HG03442 (cell line): ENCODE data around the gene CYP2J2.
"Not testable (repeated sequence)": the region's sequence is repeated elsewhere in the genome, so short reads cannot be mapped to it uniquely, and the experiment has no call there.

ENCODE experiments used
- ATAC-seq: cut with Tn5 transposase; IDR thresholded peaks from one replicate; pipeline ENCODE4 v1.9.1; 2021; ENCODE audit warnings: mild to moderate bottlenecking, moderate library complexity; ENCODE audit not compliant: unreplicated experiment

Gene CYP2J2

GRCh38 chr1:59921258-59921899 is 5.2 kb downstream of the CYP2J2 start:
- not testable (repeated sequence) for ATAC-seq

DNA sequence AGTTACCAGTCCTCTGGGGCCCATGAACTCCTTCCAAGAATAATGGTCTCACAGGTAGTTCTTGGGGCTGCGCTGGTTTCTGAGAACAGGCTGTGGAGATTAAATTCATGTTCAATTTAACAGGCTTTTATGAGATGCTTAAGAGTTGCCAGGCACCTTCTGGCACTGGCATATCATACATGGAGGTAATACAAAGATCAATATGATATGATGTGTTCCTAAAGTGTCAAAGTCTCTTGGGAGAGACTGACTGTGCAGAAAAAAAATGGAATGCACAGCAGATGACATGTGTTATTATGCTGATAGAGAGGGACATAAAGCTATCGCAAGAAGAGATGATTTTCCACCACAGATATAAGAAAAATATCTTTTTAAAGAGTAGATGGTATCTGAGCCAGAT is 6.8 kb downstream of the CYP2J2 start:
- no peak for ATAC-seq

DNA sequence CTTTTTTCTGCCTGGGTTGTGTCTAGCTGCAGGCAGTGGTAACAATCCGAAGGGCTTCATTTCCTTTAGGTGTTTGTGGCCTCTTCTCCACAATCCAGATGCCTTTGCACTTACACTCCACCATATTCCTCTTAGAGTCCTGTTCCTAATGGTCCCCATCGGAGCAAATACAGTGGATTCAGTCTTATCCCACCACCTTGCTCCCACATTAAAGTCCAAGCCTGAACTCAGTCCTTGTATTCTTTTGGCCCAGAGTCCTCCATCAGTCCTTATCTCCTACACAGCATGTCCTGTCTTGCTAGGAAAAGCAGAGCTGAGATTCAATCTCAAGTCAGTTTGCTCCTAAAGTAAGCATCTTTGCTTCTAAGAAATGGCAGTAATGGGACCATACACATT is 8.8 kb downstream of the CYP2J2 start:
- no peak for ATAC-seq

DNA sequence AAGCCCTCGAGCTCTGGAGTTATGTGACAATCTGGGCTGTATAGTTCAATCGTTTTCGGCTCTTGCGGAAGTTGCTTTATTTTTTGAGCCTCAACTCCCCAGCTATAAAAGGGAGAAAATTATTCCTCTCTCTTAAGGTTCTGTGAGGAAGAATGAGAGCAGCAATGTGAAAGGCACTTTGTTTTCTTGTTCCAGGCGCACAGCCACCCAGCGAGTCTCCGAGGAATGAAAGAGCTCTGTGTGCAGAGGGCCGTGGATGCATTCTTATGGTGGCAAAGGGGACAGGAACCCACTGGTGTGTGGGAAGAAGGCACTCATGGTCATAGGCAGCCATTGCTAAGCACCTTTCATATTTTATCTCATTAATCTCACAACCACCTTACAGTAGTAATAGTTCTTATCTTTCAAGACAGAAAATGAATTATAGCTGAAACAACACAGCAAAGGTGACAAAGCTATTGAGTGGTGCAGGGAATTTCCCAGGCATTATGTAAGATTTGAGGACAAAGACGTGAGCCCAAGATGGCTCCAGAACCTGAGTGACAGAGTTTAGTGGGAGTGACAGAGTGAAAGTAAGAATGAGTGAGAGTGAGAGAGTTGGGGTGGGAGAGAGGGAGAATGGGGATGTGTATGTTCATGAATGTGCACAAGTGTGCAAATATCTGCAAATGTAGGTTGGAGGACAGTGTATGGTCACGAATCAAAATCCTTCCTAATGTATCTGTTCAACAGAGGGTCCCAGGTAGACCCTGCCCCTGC is 9.4 kb downstream of the CYP2J2 start:
- no peak for ATAC-seq

GRCh38 chr1:59915516-59915915 is 11.1 kb downstream of the CYP2J2 start:
- ATAC-seq, result no peak

DNA sequence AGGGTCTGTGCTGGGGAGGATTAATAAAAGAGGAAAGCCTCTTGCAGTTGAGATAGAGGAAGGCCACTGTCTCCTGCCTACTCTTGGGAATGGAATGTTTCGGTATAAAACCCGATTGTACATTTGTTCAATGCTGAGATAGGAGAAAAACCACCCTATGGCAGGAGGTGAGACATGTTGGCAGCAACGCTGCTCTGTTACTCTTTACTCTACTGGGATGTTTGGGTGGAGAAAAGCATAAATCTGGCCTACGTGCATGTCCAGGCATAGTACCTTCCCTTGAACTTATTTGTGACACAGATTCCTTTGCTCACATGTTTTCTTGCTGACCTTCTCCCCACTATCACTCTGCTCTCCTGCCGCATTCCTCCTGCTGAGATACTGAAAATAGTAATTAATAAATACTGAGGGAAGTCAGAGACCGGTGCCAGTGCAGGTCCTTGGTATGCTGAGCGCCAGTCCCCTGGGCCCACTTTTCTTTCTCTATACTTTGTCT is 11.7 kb downstream of the CYP2J2 start:
- not testable (repeated sequence) for ATAC-seq

DNA sequence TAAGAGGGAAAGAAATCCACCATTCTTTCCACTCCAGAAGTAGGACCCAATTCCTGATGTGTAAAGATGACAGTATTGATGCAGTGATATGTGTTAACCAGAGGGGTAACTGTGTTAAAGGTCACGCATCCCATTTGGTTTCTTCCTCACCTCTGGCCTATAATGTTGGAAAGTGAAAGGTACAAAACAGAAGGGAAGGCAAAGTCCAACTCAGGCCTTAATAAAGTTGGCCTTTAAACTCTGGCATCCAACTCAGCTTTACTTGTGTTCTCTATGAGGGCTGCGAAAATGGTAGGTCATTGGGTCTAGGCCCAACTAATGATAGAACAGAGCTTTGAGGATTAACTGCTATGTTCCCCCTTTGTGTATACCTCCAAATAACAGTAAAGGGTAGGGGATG is 17.9 kb downstream of the CYP2J2 start:
- no peak for ATAC-seq

- no peak for ATAC-seq
Measured at GRCh38 chr1:59908084-59908483, 18.5 kb downstream of the CYP2J2 start.

- no peak for ATAC-seq
Measured at GRCh38 chr1:59906931-59907330, 19.6 kb downstream of the CYP2J2 start.

GRCh38 chr1:59903141-59903754 is 23.3 kb downstream of the CYP2J2 start:
- ATAC-seq, result no peak

GRCh38 chr1:59901770-59902388 is 24.7 kb downstream of the CYP2J2 start:
- ATAC-seq, result no peak

DNA sequence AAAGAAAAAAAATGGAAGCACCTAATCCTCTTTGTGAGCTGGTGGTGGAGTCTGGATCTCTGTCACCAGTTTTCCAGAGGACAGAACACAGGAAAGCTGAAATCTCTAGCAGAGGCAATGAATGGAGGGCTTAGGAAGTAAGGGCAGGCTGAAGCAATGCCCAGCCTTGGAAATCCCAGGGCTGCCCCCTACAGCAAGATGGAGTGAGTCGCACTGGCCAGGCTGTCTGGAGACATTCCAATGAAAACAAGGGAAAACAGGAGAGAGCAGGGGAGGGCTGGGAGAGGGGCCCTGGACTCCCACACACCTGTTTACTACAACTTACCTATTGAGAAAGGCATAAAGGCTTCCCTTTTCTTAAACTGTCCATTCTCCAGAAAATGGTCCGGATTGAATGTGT is 25.9 kb downstream of the CYP2J2 start:
- no peak for ATAC-seq

- ATAC-seq, result no peak
Measured at GRCh38 chr1:59898927-59899326, 27.6 kb downstream of the CYP2J2 start.

GRCh38 chr1:59897165-59897564 is 29.4 kb downstream of the CYP2J2 start:
- ATAC-seq, result no peak

GRCh38 chr1:59892841-59893811 is 33.4 kb downstream of the CYP2J2 start:
- no peak for ATAC-seq

- no peak for ATAC-seq
Measured at GRCh38 chr1:59885160-59885832, 41.3 kb downstream of the CYP2J2 start.

GRCh38 chr1:59880735-59881134 is 45.8 kb downstream of the CYP2J2 start:
- ATAC-seq, result no peak

DNA sequence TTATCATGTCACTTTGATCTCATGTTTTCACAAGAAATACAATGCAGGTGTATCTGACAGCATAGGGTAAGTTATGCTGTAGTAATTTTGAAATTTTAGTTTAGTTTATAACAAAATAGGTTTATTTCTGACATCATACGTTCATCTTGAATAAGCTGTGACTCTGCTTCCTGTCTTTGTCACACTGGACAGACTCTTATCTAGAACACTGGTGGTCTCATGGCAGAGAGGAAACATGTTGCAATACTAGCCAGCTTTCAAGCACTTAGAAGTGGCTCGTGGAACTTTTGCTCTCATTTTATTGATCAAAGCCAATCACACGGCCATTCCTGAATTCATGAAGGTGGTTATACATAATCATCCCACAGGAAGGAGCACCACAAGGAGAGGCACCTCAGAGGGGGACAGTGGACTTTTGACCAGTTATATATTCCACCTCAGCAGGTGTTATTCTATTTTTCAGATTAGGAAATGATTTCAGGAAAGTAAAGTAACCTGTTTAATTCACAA is 46.5 kb downstream of the CYP2J2 start:
- no peak for ATAC-seq

DNA sequence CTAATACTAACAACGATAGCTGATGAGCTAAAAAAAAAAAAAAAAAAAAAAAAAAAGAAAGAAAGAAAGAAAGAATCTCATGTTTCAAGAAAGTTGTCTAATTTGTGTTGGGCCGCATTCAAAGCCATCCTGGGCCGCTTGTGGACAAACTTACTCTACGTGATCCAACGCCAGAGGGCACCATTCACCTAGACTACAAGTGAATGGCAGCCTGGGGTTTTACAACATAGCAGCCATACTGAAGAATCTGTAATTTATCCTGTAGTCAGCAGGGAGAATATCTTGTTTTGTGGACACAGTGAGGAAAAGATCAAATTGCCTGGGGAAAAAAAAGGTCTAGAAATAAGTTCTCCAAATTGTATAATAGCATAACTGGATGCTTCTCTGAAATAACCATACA is 47.0 kb downstream of the CYP2J2 start:
- ATAC-seq, result peak; percentile 60

DNA sequence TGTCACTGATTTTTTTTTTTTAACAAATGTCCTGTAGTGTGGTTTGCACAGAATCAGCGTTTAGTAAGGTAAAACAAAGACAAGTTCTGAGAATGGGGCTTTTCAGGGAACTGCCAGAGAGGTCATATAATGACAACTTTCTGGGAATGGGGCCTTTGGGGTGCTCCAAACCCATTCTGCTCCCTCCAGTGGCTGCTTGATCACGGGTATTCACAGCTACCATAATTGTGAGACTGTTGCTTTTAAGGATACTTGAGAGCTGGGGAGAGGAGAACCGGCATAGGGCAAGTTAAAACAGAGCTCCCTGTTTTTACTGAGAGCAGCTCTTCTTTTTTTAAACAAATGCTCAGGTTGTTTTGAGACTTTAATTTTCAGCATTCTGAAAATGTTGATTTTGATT is 48.2 kb downstream of the CYP2J2 start:
- ATAC-seq, result no peak
